NCI-H748 treated with DMSO at 0.1 percent for 48 hours (cell line): ENCODE results near the gene C20orf202.

Experiments used
- DNase-seq: peaks from one replicate; lab custom pipeline; 2025; lab: John Stamatoyannopoulos, UW

C20orf202 gene

GRCh38 chr20:1202762-1203504 lies at the start of gene C20orf202:
TSS of gene C20orf202 (plus strand) at chr20:1203454. CDS start at chr20:1203586, 132 bp downstream.
- DNase-seq, result no peak

- DNase-seq, result no peak
Observed at GRCh38 chr20:1154226-1154625, 49.0 kb upstream of the C20orf202 start.

- no peak for DNase-seq
Observed at GRCh38 chr20:1154691-1155090, 48.6 kb upstream of the C20orf202 start.

GRCh38 chr20:1155342-1155741 lies 47.9 kb upstream of the C20orf202 start:
- no peak for DNase-seq

GRCh38 chr20:1160496-1160895 lies 42.8 kb upstream of the C20orf202 start:
- DNase-seq, result no peak

- DNase-seq, result no peak
Observed at GRCh38 chr20:1160991-1161390, 42.3 kb upstream of the C20orf202 start.

GRCh38 chr20:1163105-1163504 lies 40.1 kb upstream of the C20orf202 start:
- DNase-seq, result no peak

GRCh38 chr20:1163653-1164052 lies 39.6 kb upstream of the C20orf202 start:
- no peak for DNase-seq

DNA sequence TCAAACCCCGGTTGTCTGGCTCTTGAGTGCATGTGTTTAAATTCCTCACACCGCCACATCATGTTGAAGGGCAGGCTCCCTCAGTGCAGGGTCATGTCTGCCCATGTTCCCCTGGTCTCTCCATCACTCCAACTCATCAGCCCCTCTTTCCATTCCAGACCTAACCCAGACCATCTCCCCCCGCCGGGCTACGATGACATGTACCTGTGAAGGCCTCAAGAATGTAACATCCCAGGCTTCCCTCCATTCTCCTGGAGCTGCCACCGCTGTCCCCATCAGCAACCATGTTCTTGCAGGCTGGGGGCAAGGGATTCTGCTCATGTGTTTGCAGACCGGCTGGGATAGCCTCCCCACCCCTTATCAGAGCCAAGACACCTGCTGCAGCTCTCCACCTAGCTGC lies 38.4 kb upstream of the C20orf202 start:
- DNase-seq, result no peak

- no peak for DNase-seq
Observed at GRCh38 chr20:1165521-1165920, 37.7 kb upstream of the C20orf202 start.

GRCh38 chr20:1165941-1166340 lies 37.3 kb upstream of the C20orf202 start:
- DNase-seq, result no peak

DNA sequence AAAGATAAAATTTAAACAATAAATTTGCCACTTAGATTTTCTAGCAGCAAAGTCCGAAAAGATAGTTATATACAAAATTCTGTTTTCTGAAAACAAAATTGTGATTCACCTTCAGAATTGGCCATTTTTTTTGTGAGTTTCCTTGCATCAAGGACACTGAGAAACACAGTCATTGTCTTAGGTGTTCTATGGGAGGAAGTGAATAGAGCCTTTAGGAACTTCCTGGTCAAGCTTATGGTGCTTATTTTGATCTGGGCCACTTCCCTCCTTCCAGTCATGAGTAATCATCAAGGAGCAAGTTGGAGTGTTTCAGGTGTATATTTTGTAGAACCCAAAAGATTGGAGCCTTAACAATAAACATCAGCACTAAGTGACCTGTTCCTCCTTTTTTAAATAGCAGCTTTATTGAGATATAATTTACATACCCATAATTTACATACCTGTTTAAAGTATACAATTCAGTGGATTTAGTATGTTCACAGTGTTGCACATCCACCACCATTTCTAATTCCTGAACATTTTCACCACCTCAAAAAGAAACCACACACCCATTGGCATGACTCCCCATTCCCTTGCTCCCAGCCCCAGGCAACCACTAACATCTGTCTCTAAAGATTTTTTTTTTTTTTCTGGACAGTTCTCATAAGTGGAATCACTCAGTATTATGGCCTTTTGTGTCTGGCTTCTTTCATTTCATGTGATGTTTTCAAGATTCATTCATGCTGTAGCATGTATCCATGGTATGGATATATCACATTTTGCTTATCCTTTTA lies 36.1 kb upstream of the C20orf202 start:
- no peak for DNase-seq

DNA sequence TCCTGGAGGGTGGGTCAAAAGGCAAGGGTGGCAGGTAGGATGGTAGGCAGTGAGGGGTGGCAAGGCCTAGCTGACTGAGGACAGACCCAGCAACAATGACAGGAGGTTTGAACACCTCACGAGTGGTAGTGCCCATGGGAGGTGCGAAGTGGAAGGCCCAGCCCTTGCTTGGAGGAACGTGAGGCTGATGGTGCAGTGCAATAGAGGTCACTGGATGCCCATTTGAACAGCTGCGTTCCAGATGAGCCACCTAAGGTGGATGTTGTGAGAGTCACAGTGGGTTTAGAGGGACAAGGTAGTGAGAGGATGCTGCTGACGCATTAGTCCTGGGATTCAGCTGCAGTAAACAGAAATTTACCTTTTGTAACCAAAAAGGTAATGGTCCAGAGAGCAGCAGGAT lies 34.0 kb upstream of the C20orf202 start:
- no peak for DNase-seq

DNA sequence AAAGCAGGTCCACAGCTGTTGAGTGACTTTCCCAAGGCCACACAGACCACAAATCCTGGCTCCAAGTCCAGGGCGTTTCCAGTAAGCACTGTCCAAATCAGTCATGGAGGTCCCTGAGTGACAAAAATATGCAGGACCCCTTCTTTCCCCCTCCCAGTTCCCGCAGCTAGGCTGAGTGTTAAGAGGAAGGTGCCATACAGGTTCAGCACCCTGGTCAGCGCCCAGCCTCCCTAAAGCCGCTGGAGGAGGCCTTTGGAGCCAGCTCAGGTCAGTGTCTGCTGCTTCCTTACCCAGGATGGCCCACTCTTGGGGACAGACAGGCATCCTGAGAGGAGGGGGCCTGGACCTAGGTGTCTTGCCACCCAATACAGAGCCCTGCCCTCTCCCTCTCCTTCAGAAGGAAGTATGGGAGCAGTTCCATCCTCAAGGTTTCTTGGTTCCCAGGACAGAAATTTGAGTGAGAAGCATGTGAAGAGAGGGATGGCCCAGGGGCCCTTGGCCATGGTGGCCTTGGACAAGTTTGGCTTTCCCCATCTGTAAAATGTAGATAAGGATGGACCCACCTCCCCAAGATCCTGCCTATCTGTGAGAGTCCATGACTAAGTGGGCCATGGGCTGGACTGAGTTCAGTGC lies 31.7 kb upstream of the C20orf202 start:
- DNase-seq, result no peak

- no peak for DNase-seq
Observed at GRCh38 chr20:1173698-1174097, 29.6 kb upstream of the C20orf202 start.

DNA sequence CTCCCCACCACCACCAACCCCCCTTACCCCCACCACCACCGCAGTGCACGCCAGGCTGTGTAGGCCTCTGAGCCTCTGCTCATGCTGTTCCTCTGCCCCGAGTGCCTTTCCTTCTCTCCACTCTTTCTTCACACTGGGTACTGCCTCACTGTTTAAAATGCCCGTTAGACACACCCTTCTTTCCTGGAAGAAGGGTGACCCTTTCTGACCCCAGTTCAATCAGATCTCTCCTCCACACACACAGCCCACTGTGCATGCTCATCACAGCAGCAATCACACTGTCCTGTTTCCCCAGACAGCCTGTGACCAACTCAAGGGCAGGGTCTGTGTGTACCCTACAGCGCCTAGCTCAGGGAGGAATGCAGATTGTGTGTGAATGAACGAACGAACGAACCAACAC lies 28.5 kb upstream of the C20orf202 start:
- DNase-seq, result no peak

GRCh38 chr20:1177680-1178079 lies 25.6 kb upstream of the C20orf202 start:
- DNase-seq, result no peak

DNA sequence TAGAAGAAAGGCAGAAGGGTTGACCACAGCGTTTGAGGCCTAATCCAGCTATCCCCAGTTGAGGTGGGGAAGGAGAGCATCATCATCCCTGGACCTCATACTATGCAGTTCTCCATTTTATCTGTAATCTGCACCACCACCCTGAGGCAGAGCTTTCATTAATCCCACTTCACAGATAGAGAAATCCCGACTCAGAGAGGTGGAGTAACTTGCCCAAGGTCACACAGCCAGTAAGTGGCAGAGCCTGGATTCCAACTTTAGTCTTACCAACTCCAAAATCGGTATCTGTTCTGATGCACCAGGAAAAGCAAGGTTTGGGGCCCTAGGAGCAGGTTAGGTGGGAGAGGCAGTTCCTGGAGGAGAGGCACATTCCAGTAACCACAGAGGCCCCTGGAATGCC lies 25.2 kb upstream of the C20orf202 start:
- DNase-seq, result no peak

GRCh38 chr20:1178623-1179022 lies 24.6 kb upstream of the C20orf202 start:
- DNase-seq, result no peak

DNA sequence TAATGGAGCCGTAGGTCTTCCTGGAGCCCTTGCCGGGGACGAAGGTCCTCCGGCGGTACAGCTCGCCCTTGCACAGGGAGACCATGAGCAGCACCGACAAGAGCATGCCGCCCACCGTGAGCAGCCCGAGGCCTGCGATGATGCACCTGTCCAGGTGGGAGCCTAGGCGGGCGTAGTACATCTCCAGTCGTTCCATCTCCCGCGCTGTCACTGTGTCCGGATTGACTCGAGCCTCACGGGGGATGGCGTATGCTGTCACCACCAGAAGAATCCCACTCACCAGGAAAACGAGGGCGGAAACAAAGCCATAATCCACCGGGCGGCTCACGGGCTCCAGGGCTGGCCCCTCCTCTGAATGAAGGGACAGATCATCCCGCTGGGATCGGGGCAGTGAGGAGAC lies 22.3 kb upstream of the C20orf202 start:
- no peak for DNase-seq

GRCh38 chr20:1182106-1182505 lies 21.1 kb upstream of the C20orf202 start:
- no peak for DNase-seq

GRCh38 chr20:1183153-1183552 lies 20.1 kb upstream of the C20orf202 start:
- no peak for DNase-seq

DNA sequence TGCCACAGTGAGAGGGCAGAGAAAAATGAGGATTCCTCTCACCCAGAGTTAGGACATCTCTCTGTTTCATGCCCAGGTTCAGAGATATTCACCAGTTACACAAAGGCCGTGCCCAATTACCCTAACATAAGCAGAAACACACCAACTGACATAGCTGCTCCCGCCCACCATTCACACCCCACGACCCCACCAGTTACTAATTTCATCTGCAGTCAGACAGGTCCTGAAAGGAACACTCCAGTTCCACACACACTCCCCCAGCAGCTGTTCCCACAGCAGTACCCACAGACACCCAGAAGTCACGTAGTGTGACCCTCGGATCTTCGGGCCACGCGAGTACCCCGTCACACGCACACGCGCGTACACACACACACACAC lies 19.0 kb upstream of the C20orf202 start:
- no peak for DNase-seq
